Stomach smooth muscle (tissue), 2 donors: ENCODE measurements around the gene RHOBTB3.
"Not testable (repeated sequence)": the region's sequence is repeated elsewhere in the genome, so short reads cannot be mapped to it uniquely, and the experiment has no call there.

ENCODE experiments used
- H3K27ac ChIP-seq: one replicate; pipeline ENCODE4 v1.7.0; 2013; ENCODE audit warnings: mild to moderate bottlenecking, low read length, inconsistent platforms
- H3K27me3 ChIP-seq, 2 donors: one replicate each; pipeline ENCODE4 v1.7.0; 2013; ENCODE audit warnings: low read length in 2 of 2; ENCODE audit not compliant: insufficient read depth in 2 of 2, control insufficient read depth in 1 of 2
- H3K36me3 ChIP-seq, 2 donors: one replicate each; pipeline ENCODE4 v1.7.0; 2013; ENCODE audit warnings: low read length in 2 of 2; ENCODE audit not compliant: control insufficient read depth in 2 of 2, insufficient read depth in 2 of 2
- H3K4me1 ChIP-seq: one replicate; pipeline ENCODE4 v1.7.0; 2013; ENCODE audit warnings: low read length; ENCODE audit not compliant: control insufficient read depth, insufficient read depth
- H3K4me3 ChIP-seq, 2 donors: one replicate each; pipeline ENCODE4 v1.7.0; 2013; ENCODE audit warnings: low read length in 2 of 2
- H3K9ac ChIP-seq, 2 donors: one replicate each; pipeline ENCODE4 v1.7.0; 2013; ENCODE audit warnings: low read length in 2 of 2, mild to moderate bottlenecking in 1 of 2
- H3K9me3 ChIP-seq, 2 donors: one replicate each; pipeline ENCODE4 v1.7.0; 2013; ENCODE audit warnings: low read length in 2 of 2; ENCODE audit not compliant: control insufficient read depth in 2 of 2
- donor health status: healthy.
- donor health status: Pancreatic carcinoma.

RHOBTB3 gene

GRCh38 chr5:95803271-95804148, 72.4 kb downstream of the RHOBTB3 start:
- H3K27ac ChIP-seq: no peak overlapping the region
- H3K9ac ChIP-seq: no peak overlapping the region
- no peaks in the 10 kb centered on the region for H3K9me3 ChIP-seq
- no peaks in the 10 kb centered on the region for H3K27me3 ChIP-seq
- no peak overlapping the region for H3K4me3 ChIP-seq
- peaks cover 7% of the 10 kb centered on the region for H3K4me1 ChIP-seq
- peaks cover 2 to 3% of the 10 kb centered on the region in 2 donors for H3K36me3 ChIP-seq

GRCh38 chr5:95804736-95805539, 73.8 kb downstream of the RHOBTB3 start:
- Histone ChIP-seq H3K27me3 (no peaks in the 10 kb centered on the region), H3K27ac (no peak overlapping the region), H3K4me1 (peaks cover 16% of the 10 kb centered on the region), H3K9ac (no peak overlapping the region), H3K36me3 (peaks cover 2 to 3% of the 10 kb centered on the region in 2 donors), H3K4me3 (no peak overlapping the region), H3K9me3 (no peaks in the 10 kb centered on the region)

DNA sequence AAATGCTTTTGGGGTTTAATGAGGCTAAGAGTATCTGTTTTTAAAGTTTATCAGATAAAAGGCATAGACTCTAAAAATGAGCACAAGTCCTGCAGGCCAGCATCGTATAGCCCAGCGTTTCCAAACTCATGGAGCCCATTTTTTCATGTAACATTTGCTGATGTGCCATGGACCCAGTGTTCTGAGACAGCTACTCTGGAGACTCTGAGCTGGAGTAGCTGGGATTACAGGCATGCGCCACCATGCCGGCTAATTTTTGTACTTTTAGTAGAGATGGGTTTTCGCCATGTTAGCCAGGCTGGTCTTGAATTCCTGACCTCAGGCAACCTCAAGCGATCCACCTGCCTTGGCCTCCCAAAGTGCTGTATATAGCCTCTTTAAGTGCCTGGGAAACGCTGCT, 75.6 kb downstream of the RHOBTB3 start:
- H3K36me3 ChIP-seq: peaks cover 0 to 3% of the 10 kb centered on the region in 2 donors
- H3K9ac ChIP-seq: no peak overlapping the region
- no peaks in the 10 kb centered on the region for H3K27me3 ChIP-seq
- no peak overlapping the region for H3K27ac ChIP-seq
- H3K9me3 ChIP-seq: no peaks in the 10 kb centered on the region
- H3K4me3 ChIP-seq: no peak overlapping the region
- H3K4me1 ChIP-seq: peaks cover 27% of the 10 kb centered on the region

- Histone ChIP-seq H3K4me1 (peaks cover 35% of the 10 kb centered on the region), H3K9me3 (no peaks in the 10 kb centered on the region), H3K9ac (peak overlapping the region; percentile 13 to 26), H3K36me3 (peaks cover 0 to 3% of the 10 kb centered on the region in 2 donors), H3K27me3 (no peaks in the 10 kb centered on the region), H3K4me3 (peak overlapping the region in 1 of 2 donors; percentile 44), H3K27ac (peak overlapping the region; percentile 68)
These were observed 77.0 kb downstream of the RHOBTB3 start for GRCh38 chr5:95808013-95808685.

DNA sequence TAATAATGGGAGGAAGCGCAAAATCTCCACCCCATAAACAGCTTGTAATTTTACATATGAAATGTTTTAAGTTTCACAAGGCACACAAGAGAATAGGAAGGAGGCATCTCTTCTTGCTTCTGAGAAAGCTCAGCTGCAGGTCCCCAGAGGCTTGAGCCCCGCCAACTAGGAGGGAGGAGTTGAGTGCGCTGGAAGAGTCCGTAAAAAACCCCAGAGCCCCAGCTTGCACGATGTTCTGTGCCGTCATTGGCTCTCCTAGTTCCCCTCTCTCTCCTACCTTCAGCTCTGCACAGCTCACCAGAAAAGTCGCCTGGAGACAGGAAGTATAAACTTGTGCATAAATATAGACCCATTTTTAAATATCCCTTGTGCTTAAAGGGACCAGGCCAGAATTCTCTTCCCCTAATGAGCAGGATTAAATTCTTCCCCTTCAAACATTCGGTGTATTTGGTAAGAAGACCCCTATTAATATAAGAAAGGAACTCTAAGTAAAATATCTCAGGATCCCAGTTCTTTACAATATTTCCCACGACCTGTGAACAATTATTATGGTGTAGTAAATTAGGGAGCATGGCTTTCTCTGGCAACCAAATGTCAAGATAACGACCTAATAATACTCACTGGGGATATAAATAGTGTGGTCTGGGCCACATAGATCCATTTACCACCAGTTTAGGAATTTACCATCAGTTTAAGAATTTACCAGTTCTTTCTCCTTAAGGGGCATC, 77.7 kb downstream of the RHOBTB3 start:
- H3K4me3 ChIP-seq: peak overlapping the region; percentile 15 to 47

DNA sequence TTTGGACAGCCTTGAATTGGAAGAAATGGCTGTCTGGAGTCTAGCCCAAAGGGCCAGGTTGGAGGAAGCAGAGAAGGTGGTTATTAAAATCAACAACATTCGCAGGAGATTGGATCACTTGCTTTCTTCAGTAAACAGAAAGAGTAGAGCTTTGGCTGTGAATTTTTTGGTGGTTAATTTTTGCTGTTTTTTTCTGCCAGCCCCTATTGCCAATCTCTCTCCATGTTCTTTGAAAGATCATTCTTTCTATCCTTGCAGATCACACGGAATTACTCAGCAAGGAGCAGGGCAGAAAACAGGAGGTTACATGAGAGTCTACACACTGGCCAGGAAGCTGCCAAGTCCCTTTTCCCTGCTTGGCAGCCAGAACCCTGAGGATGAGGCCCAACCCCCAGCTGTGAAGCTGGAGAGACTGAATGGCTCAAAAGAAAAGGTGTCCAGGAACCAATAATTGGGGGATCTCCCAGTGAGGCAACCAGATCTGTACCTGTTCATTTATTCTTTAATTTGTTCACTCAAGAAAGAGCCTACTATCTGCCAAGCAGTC, 78.4 kb downstream of the RHOBTB3 start:
- H3K27ac ChIP-seq: peak overlapping the region; percentile 68
- no peaks in the 10 kb centered on the region for H3K9me3 ChIP-seq
- H3K4me3 ChIP-seq: peak overlapping the region; percentile 15 to 47
- H3K36me3 ChIP-seq: peaks cover 0 to 3% of the 10 kb centered on the region in 2 donors
- H3K4me1 ChIP-seq: peaks cover 35% of the 10 kb centered on the region
- H3K27me3 ChIP-seq: no peaks in the 10 kb centered on the region
- peak overlapping the region in 1 of 2 donors; percentile 22 for H3K9ac ChIP-seq

More for the DNA sequence above, 77.7 kb downstream of the RHOBTB3 start:
- H3K27ac ChIP-seq: peak overlapping the region; percentile 68
- H3K9ac ChIP-seq: peak overlapping the region; percentile 13 to 26
- H3K36me3 ChIP-seq: peaks cover 0 to 3% of the 10 kb centered on the region in 2 donors
- H3K9me3 ChIP-seq: no peaks in the 10 kb centered on the region
- H3K27me3 ChIP-seq: no peaks in the 10 kb centered on the region
- peaks cover 35% of the 10 kb centered on the region for H3K4me1 ChIP-seq

GRCh38 chr5:95810305-95811125, 79.4 kb downstream of the RHOBTB3 start:
- Histone ChIP-seq H3K9ac (no peak overlapping the region), H3K27ac (peak overlapping the region; percentile 68), H3K9me3 (no peaks in the 10 kb centered on the region), H3K4me3 (peak overlapping the region in 1 of 2 donors; percentile 17), H3K4me1 (peaks cover 35% of the 10 kb centered on the region), H3K27me3 (no peaks in the 10 kb centered on the region), H3K36me3 (peaks cover 3 to 6% of the 10 kb centered on the region in 2 donors)

GRCh38 chr5:95811126-95811423, 79.9 kb downstream of the RHOBTB3 start:
- H3K9ac ChIP-seq, H3K27ac ChIP-seq, H3K4me3 ChIP-seq, H3K36me3 ChIP-seq, H3K27me3 ChIP-seq, H3K9me3 ChIP-seq: not testable (repeated sequence)
- H3K4me1 ChIP-seq: peaks cover 35% of the 10 kb centered on the region

- not testable (repeated sequence) for H3K27me3 ChIP-seq, H3K9me3 ChIP-seq, H3K9ac ChIP-seq, H3K4me3 ChIP-seq, H3K36me3 ChIP-seq, H3K27ac ChIP-seq
- H3K4me1 ChIP-seq: peaks cover 35% of the 10 kb centered on the region
These were observed 80.4 kb downstream of the RHOBTB3 start for GRCh38 chr5:95811461-95812073.
